ENCODE data around the gene PGAP3. TPM values are rescaled to one million over a fixed set of nuclear protein-coding genes. Genes with fewer than 3 reads are reported as not detected.

The PGAP3 gene
- total RNA-seq, 2 donors from 2014 or later = 22.6 to 29.3 TPM

GRCh38 chr17:39641883-39642282, 46.0 kb downstream of the PGAP3 start:
- no peaks in the 10 kb centered on the region for H3K9me3 Mint-ChIP-seq
- peaks cover 27% of the 10 kb centered on the region for H3K4me1 Mint-ChIP-seq
- no peaks in the 10 kb centered on the region for H3K9me3 ChIP-seq (ENCODE audit: control insufficient read depth, low read length)
- H3K27me3 ChIP-seq (ENCODE audit: control insufficient read depth, insufficient read depth, low read length, poor library complexity, severe bottlenecking) = no peaks in the 10 kb centered on the region
- WGBS, 2 experiments (ENCODE audit: insufficient coverage in 1 of 2, insufficient read length in 1 of 2) = 90 to 92% methylated on average over 6 to 7 of the region's 7 CpGs
- no peak for DNase-seq
- H3K27me3 Mint-ChIP-seq (ENCODE audit: insufficient read depth) = no peaks in the 10 kb centered on the region
- peaks cover 6% of the 10 kb centered on the region for H3K4me1 ChIP-seq (ENCODE audit: control insufficient read depth, insufficient read depth, low read length)
- H3K27ac ChIP-seq (ENCODE audit: low read depth, low read length) = no peak overlapping the region
- TF ChIP-seq CTCF (conservative IDR thresholded peaks at IDR 0.05) = no peak
- no peak overlapping the region for H3K4me3 Mint-ChIP-seq
- H3K36me3 ChIP-seq (ENCODE audit: control insufficient read depth, insufficient read depth, low read length) = no peaks in the 10 kb centered on the region
- no peak overlapping the region for H3K27ac Mint-ChIP-seq
- peaks cover 2% of the 10 kb centered on the region for H3K36me3 Mint-ChIP-seq (ENCODE audit: low read depth)
- no peak overlapping the region for H3K9ac ChIP-seq (ENCODE audit: extremely low read depth, low read length, poor library complexity, severe bottlenecking)
- H3K4me3 ChIP-seq (ENCODE audit: low read length) = no peak overlapping the region

- H3K27me3 ChIP-seq (ENCODE audit: control insufficient read depth, insufficient read depth, low read length, poor library complexity, severe bottlenecking) = no peaks in the 10 kb centered on the region
- no peak overlapping the region for H3K27ac ChIP-seq (ENCODE audit: low read depth, low read length)
Observed at GRCh38 chr17:39641097-39641496, 46.8 kb downstream of the PGAP3 start.

GRCh38 chr17:39640591-39641031, 47.2 kb downstream of the PGAP3 start:
- 83 to 86% methylated on average over 3 of the region's 4 CpGs for WGBS, 2 experiments (ENCODE audit: insufficient coverage in 1 of 2, insufficient read length in 1 of 2)

More at GRCh38 chr17:39641097-39641496, 46.8 kb downstream of the PGAP3 start:
- Histone ChIP-seq H3K4me3 (ENCODE audit: low read length) (no peak overlapping the region), H3K36me3 (ENCODE audit: control insufficient read depth, insufficient read depth, low read length) (no peaks in the 10 kb centered on the region), H3K9ac (ENCODE audit: extremely low read depth, low read length, poor library complexity, severe bottlenecking) (no peak overlapping the region), H3K9me3 (ENCODE audit: control insufficient read depth, low read length) (no peaks in the 10 kb centered on the region), H3K4me1 (ENCODE audit: control insufficient read depth, insufficient read depth, low read length) (peaks cover 6% of the 10 kb centered on the region)
- no peaks in the 10 kb centered on the region for H3K27me3 Mint-ChIP-seq (ENCODE audit: insufficient read depth)
- H3K36me3 Mint-ChIP-seq (ENCODE audit: low read depth) = peaks cover 2% of the 10 kb centered on the region
- no peak for DNase-seq
- no peak overlapping the region for H3K27ac Mint-ChIP-seq
- no peak overlapping the region for H3K4me3 Mint-ChIP-seq
- WGBS, 2 experiments (ENCODE audit: insufficient coverage in 1 of 2, insufficient read length in 1 of 2) = 92 to 100% methylated on average over 3 to 4 of the region's 4 CpGs
- H3K4me1 Mint-ChIP-seq = peaks cover 32% of the 10 kb centered on the region
- no peaks in the 10 kb centered on the region for H3K9me3 Mint-ChIP-seq
- no peak for TF ChIP-seq CTCF (conservative IDR thresholded peaks at IDR 0.05)

More at GRCh38 chr17:39640591-39641031, 47.2 kb downstream of the PGAP3 start:
- Histone ChIP-seq H3K9ac (ENCODE audit: extremely low read depth, low read length, poor library complexity, severe bottlenecking) (no peak overlapping the region), H3K9me3 (ENCODE audit: control insufficient read depth, low read length) (no peaks in the 10 kb centered on the region), H3K4me1 (ENCODE audit: control insufficient read depth, insufficient read depth, low read length) (peaks cover 6% of the 10 kb centered on the region), H3K27ac (ENCODE audit: low read depth, low read length) (no peak overlapping the region), H3K4me3 (ENCODE audit: low read length) (no peak overlapping the region), H3K36me3 (ENCODE audit: control insufficient read depth, insufficient read depth, low read length) (no peaks in the 10 kb centered on the region), H3K27me3 (ENCODE audit: control insufficient read depth, insufficient read depth, low read length, poor library complexity, severe bottlenecking) (no peaks in the 10 kb centered on the region)
- no peak for DNase-seq
- no peaks in the 10 kb centered on the region for H3K9me3 Mint-ChIP-seq
- TF ChIP-seq CTCF (conservative IDR thresholded peaks at IDR 0.05) = no peak
- peaks cover 36% of the 10 kb centered on the region for H3K4me1 Mint-ChIP-seq
- H3K27ac Mint-ChIP-seq = peak overlapping the region; percentile 68
- no peak overlapping the region for H3K4me3 Mint-ChIP-seq
- H3K36me3 Mint-ChIP-seq (ENCODE audit: low read depth) = peaks cover 2% of the 10 kb centered on the region
- H3K27me3 Mint-ChIP-seq (ENCODE audit: insufficient read depth) = no peaks in the 10 kb centered on the region
